ENCODE results near the gene RBPJ.
A peak's percentile ranks its signal among the peaks of the same experiment; 100 is the strongest.

Gene RBPJ

GRCh38 chr4:26319467-26319948 lies 1.3 kb upstream of the RBPJ start:
- Histone ChIP-seq H3K23ac (ENCODE audit: low read length) (no peak overlapping the region), H2AK5ac (ENCODE audit: low read length) (no peak overlapping the region), H3K56ac (ENCODE audit: low read length) (peak overlapping the region; percentile 98), H3K27ac (ENCODE audit: low read depth, low read length) (peak overlapping the region; percentile 96), H3K4me2 (ENCODE audit: low read length) (peak overlapping the region; percentile 29), H2BK15ac (replicated peaks; ENCODE audit: low read depth) (no peak overlapping the region), H3K9ac (ENCODE audit: low read length) (peak overlapping the region; percentile 93), H4K8ac (ENCODE audit: low read depth, low read length) (no peak overlapping the region), H3K4me1 (ENCODE audit: control insufficient read depth, low read depth, low read length) (no peaks in the 10 kb centered on the region), H3K4me3 (ENCODE audit: low read length) (peak overlapping the region; percentile 67), H2BK120ac (ENCODE audit: low read depth, low read length) (no peak overlapping the region), H4K5ac (ENCODE audit: low read length) (no peak overlapping the region), H3K36me3 (ENCODE audit: control insufficient read depth, insufficient read depth, low read length) (no peaks in the 10 kb centered on the region), H3K27me3 (ENCODE audit: insufficient read depth, low read length, poor library complexity) (no peaks in the 10 kb centered on the region), H3K79me2 (ENCODE audit: control insufficient read depth, insufficient read depth, low read length) (peaks cover 28% of the 10 kb centered on the region), H3K79me1 (ENCODE audit: low read length) (peaks cover 3% of the 10 kb centered on the region), H3K18ac (ENCODE audit: low read length) (peak overlapping the region; percentile 28), H3K4ac (ENCODE audit: low read depth, low read length) (no peak overlapping the region), H2BK5ac (ENCODE audit: low read length) (peak overlapping the region; percentile 61)
- DNase-seq: peak; percentile 100
- no CpG with 5 or more reads among the region's 43 CpGs for WGBS (ENCODE audit: extremely low coverage, insufficient coverage, low lambda C conversion rate)

GRCh38 chr4:26319949-26320537 lies 771 bp upstream of the RBPJ start:
- H3K27me3 ChIP-seq (ENCODE audit: insufficient read depth, low read length, poor library complexity): no peaks in the 10 kb centered on the region
- H2AK5ac ChIP-seq (ENCODE audit: low read length): no peak overlapping the region
- H3K4me1 ChIP-seq (ENCODE audit: control insufficient read depth, low read depth, low read length): peaks cover under 1% of the 10 kb centered on the region
- H4K5ac ChIP-seq (ENCODE audit: low read length): no peak overlapping the region
- H3K4ac ChIP-seq (ENCODE audit: low read depth, low read length): no peak overlapping the region
- H3K4me3 ChIP-seq (ENCODE audit: low read length): peak overlapping the region; percentile 67
- DNase-seq: peak; percentile 79
- H3K9ac ChIP-seq (ENCODE audit: low read length): peak overlapping the region; percentile 93
- peak overlapping the region; percentile 98 for H3K56ac ChIP-seq (ENCODE audit: low read length)
- H3K79me1 ChIP-seq (ENCODE audit: low read length): peaks cover 3% of the 10 kb centered on the region
- H3K18ac ChIP-seq (ENCODE audit: low read length): peak overlapping the region; percentile 28
- peak overlapping the region; percentile 53 for H3K23ac ChIP-seq (ENCODE audit: low read length)
- no peak overlapping the region for H2BK15ac ChIP-seq (replicated peaks; ENCODE audit: low read depth)
- peak overlapping the region; percentile 96 for H3K27ac ChIP-seq (ENCODE audit: low read depth, low read length)
- H4K8ac ChIP-seq (ENCODE audit: low read depth, low read length): no peak overlapping the region
- WGBS (ENCODE audit: extremely low coverage, insufficient coverage, low lambda C conversion rate): no CpG with 5 or more reads among the region's 33 CpGs
- no peaks in the 10 kb centered on the region for H3K36me3 ChIP-seq (ENCODE audit: control insufficient read depth, insufficient read depth, low read length)
- H2BK5ac ChIP-seq (ENCODE audit: low read length): peak overlapping the region; percentile 61
- peak overlapping the region; percentile 29 for H3K4me2 ChIP-seq (ENCODE audit: low read length)
- H3K79me2 ChIP-seq (ENCODE audit: control insufficient read depth, insufficient read depth, low read length): peaks cover 33% of the 10 kb centered on the region
- H2BK120ac ChIP-seq (ENCODE audit: low read depth, low read length): no peak overlapping the region

GRCh38 chr4:26321373-26322221 lies 783 bp downstream of the RBPJ start:
- Histone ChIP-seq H2BK15ac (replicated peaks; ENCODE audit: low read depth) (no peak overlapping the region), H2BK5ac (ENCODE audit: low read length) (no peak overlapping the region), H3K4ac (ENCODE audit: low read depth, low read length) (peak overlapping the region; percentile 60), H4K5ac (ENCODE audit: low read length) (no peak overlapping the region), H3K4me1 (ENCODE audit: control insufficient read depth, low read depth, low read length) (peaks cover 5% of the 10 kb centered on the region), H4K8ac (ENCODE audit: low read depth, low read length) (peak overlapping the region; percentile 77), H3K36me3 (ENCODE audit: control insufficient read depth, insufficient read depth, low read length) (no peaks in the 10 kb centered on the region), H3K9ac (ENCODE audit: low read length) (peak overlapping the region; percentile 89), H2AK5ac (ENCODE audit: low read length) (no peak overlapping the region), H3K27ac (ENCODE audit: low read depth, low read length) (peak overlapping the region; percentile 97), H3K79me1 (ENCODE audit: low read length) (peaks cover 3% of the 10 kb centered on the region), H3K18ac (ENCODE audit: low read length) (peak overlapping the region; percentile 89), H2BK120ac (ENCODE audit: low read depth, low read length) (no peak overlapping the region), H3K79me2 (ENCODE audit: control insufficient read depth, insufficient read depth, low read length) (peaks cover 42% of the 10 kb centered on the region), H3K27me3 (ENCODE audit: insufficient read depth, low read length, poor library complexity) (no peaks in the 10 kb centered on the region), H3K4me3 (ENCODE audit: low read length) (peak overlapping the region; percentile 89), H3K4me2 (ENCODE audit: low read length) (peak overlapping the region; percentile 83), H3K56ac (ENCODE audit: low read length) (peak overlapping the region; percentile 94), H3K23ac (ENCODE audit: low read length) (no peak overlapping the region)
- WGBS (ENCODE audit: extremely low coverage, insufficient coverage, low lambda C conversion rate): no CpG with 5 or more reads among the region's 52 CpGs
- DNase-seq: peak; percentile 68

GRCh38 chr4:26322346-26322745 lies 1.5 kb downstream of the RBPJ start:
- H2AK5ac ChIP-seq (ENCODE audit: low read length): no peak overlapping the region
- H3K79me1 ChIP-seq (ENCODE audit: low read length): peaks cover 5% of the 10 kb centered on the region
- WGBS (ENCODE audit: extremely low coverage, insufficient coverage, low lambda C conversion rate): no CpG with 5 or more reads among the region's 7 CpGs
- DNase-seq: no peak
- peak overlapping the region; percentile 89 for H3K4me3 ChIP-seq (ENCODE audit: low read length)
- no peak overlapping the region for H3K27ac ChIP-seq (ENCODE audit: low read depth, low read length)
- H3K56ac ChIP-seq (ENCODE audit: low read length): no peak overlapping the region
- H4K5ac ChIP-seq (ENCODE audit: low read length): no peak overlapping the region
- H4K8ac ChIP-seq (ENCODE audit: low read depth, low read length): no peak overlapping the region
- peaks cover 7% of the 10 kb centered on the region for H3K4me1 ChIP-seq (ENCODE audit: control insufficient read depth, low read depth, low read length)
- no peaks in the 10 kb centered on the region for H3K27me3 ChIP-seq (ENCODE audit: insufficient read depth, low read length, poor library complexity)
- peaks cover 48% of the 10 kb centered on the region for H3K79me2 ChIP-seq (ENCODE audit: control insufficient read depth, insufficient read depth, low read length)
- H2BK15ac ChIP-seq (replicated peaks; ENCODE audit: low read depth): no peak overlapping the region
- no peak overlapping the region for H2BK5ac ChIP-seq (ENCODE audit: low read length)
- H3K36me3 ChIP-seq (ENCODE audit: control insufficient read depth, insufficient read depth, low read length): no peaks in the 10 kb centered on the region
- no peak overlapping the region for H3K4ac ChIP-seq (ENCODE audit: low read depth, low read length)
- H2BK120ac ChIP-seq (ENCODE audit: low read depth, low read length): no peak overlapping the region
- H3K4me2 ChIP-seq (ENCODE audit: low read length): peak overlapping the region; percentile 83
- peak overlapping the region; percentile 89 for H3K9ac ChIP-seq (ENCODE audit: low read length)
- H3K23ac ChIP-seq (ENCODE audit: low read length): no peak overlapping the region
- no peak overlapping the region for H3K18ac ChIP-seq (ENCODE audit: low read length)

- H3K79me1 ChIP-seq (ENCODE audit: low read length): peaks cover 9% of the 10 kb centered on the region
- no CpG with 5 or more reads among the region's 2 CpGs for WGBS (ENCODE audit: extremely low coverage, insufficient coverage, low lambda C conversion rate)
- H3K4ac ChIP-seq (ENCODE audit: low read depth, low read length): no peak overlapping the region
- H2BK15ac ChIP-seq (replicated peaks; ENCODE audit: low read depth): no peak overlapping the region
- no peak overlapping the region for H2BK120ac ChIP-seq (ENCODE audit: low read depth, low read length)
- no peak overlapping the region for H3K9ac ChIP-seq (ENCODE audit: low read length)
- H3K23ac ChIP-seq (ENCODE audit: low read length): no peak overlapping the region
- H3K4me2 ChIP-seq (ENCODE audit: low read length): no peak overlapping the region
- H3K27ac ChIP-seq (ENCODE audit: low read depth, low read length): no peak overlapping the region
- no peak overlapping the region for H2BK5ac ChIP-seq (ENCODE audit: low read length)
- H2AK5ac ChIP-seq (ENCODE audit: low read length): no peak overlapping the region
- no peak overlapping the region for H3K56ac ChIP-seq (ENCODE audit: low read length)
- no peaks in the 10 kb centered on the region for H3K36me3 ChIP-seq (ENCODE audit: control insufficient read depth, insufficient read depth, low read length)
- H3K79me2 ChIP-seq (ENCODE audit: control insufficient read depth, insufficient read depth, low read length): peaks cover 60% of the 10 kb centered on the region
- H3K4me3 ChIP-seq (ENCODE audit: low read length): no peak overlapping the region
- H3K18ac ChIP-seq (ENCODE audit: low read length): no peak overlapping the region
- peaks cover 7% of the 10 kb centered on the region for H3K4me1 ChIP-seq (ENCODE audit: control insufficient read depth, low read depth, low read length)
- H3K27me3 ChIP-seq (ENCODE audit: insufficient read depth, low read length, poor library complexity): no peaks in the 10 kb centered on the region
- no peak overlapping the region for H4K5ac ChIP-seq (ENCODE audit: low read length)
- H4K8ac ChIP-seq (ENCODE audit: low read depth, low read length): no peak overlapping the region
- DNase-seq: no peak
Observed at GRCh38 chr4:26323821-26324220, 3.0 kb downstream of the RBPJ start.
